ENCODE data around the gene PANK1. TPM values are rescaled to one million over a fixed set of nuclear protein-coding genes. Genes with fewer than 3 reads are reported as not detected.

PANK1 gene
- total RNA-seq, 2 donors from 2014 or later, result 1.6 to 5.3 TPM

DNA sequence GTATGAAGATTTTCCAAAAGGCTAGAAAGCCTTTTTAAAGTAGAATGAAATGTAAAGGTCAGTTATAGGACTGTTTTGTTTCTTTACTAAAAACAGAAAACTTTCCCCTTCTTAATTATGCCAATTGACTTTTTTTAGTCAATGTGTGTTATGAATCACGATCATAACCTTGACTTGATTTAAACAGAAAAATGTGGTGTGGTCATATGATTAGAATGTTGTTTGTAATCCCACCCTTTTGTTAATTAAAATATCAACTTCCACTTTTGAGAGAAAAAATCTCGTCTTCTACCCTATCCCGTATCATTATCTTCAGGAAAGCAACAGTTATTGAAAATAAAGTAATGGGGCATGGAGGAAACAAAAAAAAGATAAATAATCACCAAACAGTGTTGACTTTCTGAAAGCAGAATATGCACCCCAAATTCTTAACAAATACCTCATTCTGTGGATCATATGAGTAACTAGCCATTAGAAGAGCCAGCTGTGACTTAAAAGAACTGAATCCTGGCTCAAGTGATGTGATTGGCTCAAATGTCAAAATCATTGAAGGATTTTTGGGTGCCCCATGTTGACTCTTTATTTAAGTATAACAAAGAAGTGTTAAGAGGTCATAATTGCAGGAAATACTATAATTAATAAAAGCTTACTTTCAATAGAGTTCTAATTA, 77.3 kb downstream of the PANK1 start:
- no peak for ATAC-seq (replicated peaks in 1 of 2)
- Mint-ChIP-seq H3K4me3 (no peak overlapping the region), H3K27ac (no peak overlapping the region), H3K27me3 (ENCODE audit: low read depth) (peaks cover 12% of the 10 kb centered on the region), H3K36me3 (ENCODE audit: insufficient read depth in 2 of 2) (no peaks in the 10 kb centered on the region), H3K4me1 (ENCODE audit: low read depth) (no peaks in the 10 kb centered on the region), H3K9me3 (no peaks in the 10 kb centered on the region)
- DNase-seq, result no peak

DNA sequence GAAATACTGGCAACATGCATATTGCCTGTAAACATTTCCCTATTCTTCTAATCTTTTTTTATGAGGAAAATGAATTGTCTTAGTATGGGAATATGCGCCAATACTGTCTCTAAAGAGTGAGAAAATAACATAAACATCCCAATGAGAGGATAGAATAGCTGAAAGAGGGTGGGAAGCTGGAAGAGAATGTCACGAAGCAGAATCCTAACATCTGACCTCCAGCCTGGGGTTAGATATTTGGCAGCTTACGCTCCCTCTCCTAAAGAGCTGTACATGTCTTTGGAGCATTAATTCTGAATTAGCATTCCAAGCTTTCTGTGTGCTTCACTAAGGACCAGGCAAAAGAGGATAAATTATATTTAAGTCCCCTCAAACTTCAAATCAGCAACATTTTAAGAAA, 78.0 kb downstream of the PANK1 start:
- H3K27me3 Mint-ChIP-seq (ENCODE audit: low read depth), result peaks cover 12% of the 10 kb centered on the region
- no peak overlapping the region for H3K4me3 Mint-ChIP-seq
- ATAC-seq (replicated peaks in 1 of 2) (no peak), DNase-seq (no peak)
- no peak overlapping the region for H3K27ac Mint-ChIP-seq
- H3K9me3 Mint-ChIP-seq, result no peaks in the 10 kb centered on the region
- no peaks in the 10 kb centered on the region for H3K36me3 Mint-ChIP-seq (ENCODE audit: insufficient read depth in 2 of 2)
- no peaks in the 10 kb centered on the region for H3K4me1 Mint-ChIP-seq (ENCODE audit: low read depth)

GRCh38 chr10:89566095-89566950, 78.7 kb downstream of the PANK1 start:
- Mint-ChIP-seq H3K4me1 (ENCODE audit: low read depth) (no peaks in the 10 kb centered on the region), H3K27me3 (ENCODE audit: low read depth) (peaks cover 12% of the 10 kb centered on the region), H3K36me3 (ENCODE audit: insufficient read depth in 2 of 2) (no peaks in the 10 kb centered on the region), H3K9me3 (no peaks in the 10 kb centered on the region), H3K27ac (no peak overlapping the region), H3K4me3 (no peak overlapping the region)
- DNase-seq (no peak), ATAC-seq (replicated peaks in 1 of 2) (no peak)

GRCh38 chr10:89565180-89565579, 79.9 kb downstream of the PANK1 start:
- Mint-ChIP-seq H3K36me3 (ENCODE audit: insufficient read depth in 2 of 2) (no peaks in the 10 kb centered on the region), H3K27me3 (ENCODE audit: low read depth) (peaks cover 12% of the 10 kb centered on the region), H3K4me1 (ENCODE audit: low read depth) (no peaks in the 10 kb centered on the region), H3K9me3 (no peaks in the 10 kb centered on the region), H3K27ac (no peak overlapping the region), H3K4me3 (no peak overlapping the region)
- DNase-seq (no peak), ATAC-seq (replicated peaks in 1 of 2) (no peak)

DNA sequence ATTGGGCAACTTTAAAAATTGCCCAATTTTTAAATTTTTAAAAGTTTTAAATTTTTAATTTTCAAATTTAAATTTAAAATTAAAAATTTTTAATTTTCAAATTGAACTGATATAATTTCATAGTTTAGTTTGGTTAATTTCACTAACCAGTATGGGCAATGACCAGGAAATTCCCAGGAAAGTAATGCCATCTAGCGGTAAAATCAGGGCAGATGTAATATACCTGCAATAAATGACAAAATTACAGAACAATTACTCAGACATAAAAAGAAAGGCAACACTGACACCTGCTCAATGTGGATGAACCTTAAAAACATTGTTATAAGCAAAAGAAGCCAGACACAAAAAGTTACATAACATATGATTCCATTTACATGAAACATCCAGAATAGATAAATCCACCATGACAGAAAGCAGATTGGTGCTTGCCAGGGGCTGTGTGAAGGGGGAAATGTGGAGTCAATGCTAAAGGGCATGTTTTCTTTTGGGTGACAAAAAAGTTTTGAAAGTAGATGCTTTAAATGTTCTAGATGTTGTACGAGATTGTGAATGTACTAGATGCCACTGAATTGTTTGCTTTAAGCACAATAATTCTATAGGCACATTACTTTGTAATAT, 81.1 kb downstream of the PANK1 start:
- Mint-ChIP-seq H3K4me1 (ENCODE audit: low read depth) (no peaks in the 10 kb centered on the region), H3K4me3 (no peak overlapping the region), H3K36me3 (ENCODE audit: insufficient read depth in 2 of 2) (no peaks in the 10 kb centered on the region), H3K27ac (no peak overlapping the region), H3K9me3 (no peaks in the 10 kb centered on the region), H3K27me3 (ENCODE audit: low read depth) (peaks cover 12% of the 10 kb centered on the region)
- ATAC-seq (replicated peaks in 1 of 2) (peak; percentile 53 to 59), DNase-seq (peak in 1 of 2 donors; percentile 25)

GRCh38 chr10:89563311-89563710, 81.7 kb downstream of the PANK1 start:
- Mint-ChIP-seq H3K27ac (no peak overlapping the region), H3K36me3 (ENCODE audit: insufficient read depth in 2 of 2) (no peaks in the 10 kb centered on the region), H3K27me3 (ENCODE audit: low read depth) (peaks cover 12% of the 10 kb centered on the region), H3K9me3 (no peaks in the 10 kb centered on the region), H3K4me1 (ENCODE audit: low read depth) (no peaks in the 10 kb centered on the region), H3K4me3 (no peak overlapping the region)
- ATAC-seq (replicated peaks in 1 of 2), result no peak
- DNase-seq, result no peak

DNA sequence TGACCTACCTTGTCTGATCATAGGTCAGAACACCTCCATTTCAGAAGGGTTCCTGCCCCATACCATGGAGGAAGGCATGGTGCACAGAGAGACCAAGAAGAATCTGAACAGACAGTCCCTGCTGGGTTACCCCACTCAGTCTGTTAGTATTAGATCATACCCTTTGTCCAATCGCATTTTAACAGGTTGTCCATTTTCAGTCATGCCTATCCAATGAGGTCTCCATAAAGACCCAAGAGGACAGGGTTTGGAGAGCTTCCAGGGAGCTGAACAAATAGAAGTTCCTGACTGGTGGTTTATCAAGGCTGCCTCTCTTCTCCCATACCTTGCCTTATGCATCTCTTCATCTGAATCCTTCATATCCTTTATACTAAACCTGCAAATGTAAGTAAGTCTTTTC, 88.4 kb downstream of the PANK1 start:
- Mint-ChIP-seq H3K36me3 (ENCODE audit: insufficient read depth in 2 of 2) (no peaks in the 10 kb centered on the region), H3K4me3 (no peak overlapping the region), H3K4me1 (ENCODE audit: low read depth) (no peaks in the 10 kb centered on the region), H3K27me3 (ENCODE audit: low read depth) (no peaks in the 10 kb centered on the region), H3K9me3 (no peaks in the 10 kb centered on the region), H3K27ac (no peak overlapping the region)
- ATAC-seq (replicated peaks in 1 of 2) (no peak), DNase-seq (no peak)

GRCh38 chr10:89555688-89556445, 89.2 kb downstream of the PANK1 start:
- H3K9me3 Mint-ChIP-seq, result no peaks in the 10 kb centered on the region
- H3K4me1 Mint-ChIP-seq (ENCODE audit: low read depth), result no peaks in the 10 kb centered on the region
- H3K4me3 Mint-ChIP-seq, result no peak overlapping the region
- H3K27ac Mint-ChIP-seq, result no peak overlapping the region
- no peaks in the 10 kb centered on the region for H3K27me3 Mint-ChIP-seq (ENCODE audit: low read depth)
- H3K36me3 Mint-ChIP-seq (ENCODE audit: insufficient read depth in 2 of 2), result no peaks in the 10 kb centered on the region
- DNase-seq, result no peak
- ATAC-seq (replicated peaks in 1 of 2), result no peak

DNA sequence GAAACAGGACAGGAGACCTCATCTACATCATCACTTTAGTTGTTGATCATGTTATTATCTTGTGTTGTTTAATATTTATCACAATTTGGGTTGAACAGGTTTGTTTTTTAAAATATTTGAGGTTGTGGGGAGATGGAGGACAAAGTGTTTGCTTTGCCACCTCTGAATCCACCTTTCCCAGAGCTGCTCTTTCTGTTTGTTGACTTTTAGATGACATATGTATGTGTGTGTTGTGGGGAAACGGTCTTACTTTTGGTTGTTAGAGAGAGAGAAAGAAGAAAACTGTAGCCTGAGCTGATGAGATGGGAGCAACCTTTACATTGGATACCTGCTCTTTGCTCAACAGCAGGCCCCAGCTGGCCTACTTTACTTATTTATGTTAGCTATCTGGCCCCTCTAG, 90.6 kb downstream of the PANK1 start:
- DNase-seq (no peak), ATAC-seq (replicated peaks in 1 of 2) (no peak)
- Mint-ChIP-seq H3K27ac (no peak overlapping the region), H3K9me3 (no peaks in the 10 kb centered on the region), H3K36me3 (ENCODE audit: insufficient read depth in 2 of 2) (no peaks in the 10 kb centered on the region), H3K4me3 (no peak overlapping the region), H3K4me1 (ENCODE audit: low read depth) (no peaks in the 10 kb centered on the region), H3K27me3 (ENCODE audit: low read depth) (peaks cover 8% of the 10 kb centered on the region)

GRCh38 chr10:89553064-89553734, 91.8 kb downstream of the PANK1 start:
- H3K4me1 Mint-ChIP-seq (ENCODE audit: low read depth), result no peaks in the 10 kb centered on the region
- H3K27me3 Mint-ChIP-seq (ENCODE audit: low read depth), result peaks cover 8% of the 10 kb centered on the region
- no peak for ATAC-seq (replicated peaks in 1 of 2)
- H3K36me3 Mint-ChIP-seq (ENCODE audit: insufficient read depth in 2 of 2), result no peaks in the 10 kb centered on the region
- H3K4me3 Mint-ChIP-seq, result no peak overlapping the region
- no peak for DNase-seq
- no peaks in the 10 kb centered on the region for H3K9me3 Mint-ChIP-seq
- no peak overlapping the region for H3K27ac Mint-ChIP-seq

- no peak for DNase-seq
- no peaks in the 10 kb centered on the region for H3K36me3 Mint-ChIP-seq (ENCODE audit: insufficient read depth in 2 of 2)
- no peak for ATAC-seq (replicated peaks in 1 of 2)
- H3K27me3 Mint-ChIP-seq (ENCODE audit: low read depth), result peaks cover 8% of the 10 kb centered on the region
- H3K27ac Mint-ChIP-seq, result no peak overlapping the region
- no peak overlapping the region for H3K4me3 Mint-ChIP-seq
- H3K9me3 Mint-ChIP-seq, result no peaks in the 10 kb centered on the region
- no peaks in the 10 kb centered on the region for H3K4me1 Mint-ChIP-seq (ENCODE audit: low read depth)
Observed at GRCh38 chr10:89552213-89552612, 92.8 kb downstream of the PANK1 start.

DNA sequence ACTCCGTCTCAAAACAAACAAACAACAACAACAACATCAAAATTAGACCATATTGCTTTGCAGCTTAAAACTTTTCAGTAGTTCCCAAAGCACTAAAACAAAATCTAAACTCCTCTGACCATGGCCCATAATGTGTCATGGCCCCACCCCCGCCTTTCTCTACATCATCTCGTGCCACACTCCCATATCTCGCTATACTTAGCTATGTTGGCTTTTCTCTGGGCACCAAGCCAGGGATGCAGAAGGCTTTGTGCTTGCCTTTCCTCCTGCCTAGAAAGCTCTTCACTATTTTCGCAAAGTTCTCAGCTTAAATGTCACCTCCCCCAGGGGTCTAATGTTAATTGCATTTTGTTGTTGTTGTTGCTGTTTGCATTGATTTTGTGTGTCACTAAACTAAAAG, 94.5 kb downstream of the PANK1 start:
- Mint-ChIP-seq H3K4me3 (no peak overlapping the region), H3K27ac (no peak overlapping the region), H3K9me3 (peaks cover 0 to 3% of the 10 kb centered on the region in 2 donors), H3K4me1 (ENCODE audit: low read depth) (no peaks in the 10 kb centered on the region), H3K27me3 (ENCODE audit: low read depth) (peaks cover 8% of the 10 kb centered on the region), H3K36me3 (ENCODE audit: insufficient read depth in 2 of 2) (peaks cover 0 to 1% of the 10 kb centered on the region in 2 donors)
- ATAC-seq (replicated peaks in 1 of 2) (no peak), DNase-seq (no peak)
